Measurements from ENCODE around the gene GRK5.

DNA sequence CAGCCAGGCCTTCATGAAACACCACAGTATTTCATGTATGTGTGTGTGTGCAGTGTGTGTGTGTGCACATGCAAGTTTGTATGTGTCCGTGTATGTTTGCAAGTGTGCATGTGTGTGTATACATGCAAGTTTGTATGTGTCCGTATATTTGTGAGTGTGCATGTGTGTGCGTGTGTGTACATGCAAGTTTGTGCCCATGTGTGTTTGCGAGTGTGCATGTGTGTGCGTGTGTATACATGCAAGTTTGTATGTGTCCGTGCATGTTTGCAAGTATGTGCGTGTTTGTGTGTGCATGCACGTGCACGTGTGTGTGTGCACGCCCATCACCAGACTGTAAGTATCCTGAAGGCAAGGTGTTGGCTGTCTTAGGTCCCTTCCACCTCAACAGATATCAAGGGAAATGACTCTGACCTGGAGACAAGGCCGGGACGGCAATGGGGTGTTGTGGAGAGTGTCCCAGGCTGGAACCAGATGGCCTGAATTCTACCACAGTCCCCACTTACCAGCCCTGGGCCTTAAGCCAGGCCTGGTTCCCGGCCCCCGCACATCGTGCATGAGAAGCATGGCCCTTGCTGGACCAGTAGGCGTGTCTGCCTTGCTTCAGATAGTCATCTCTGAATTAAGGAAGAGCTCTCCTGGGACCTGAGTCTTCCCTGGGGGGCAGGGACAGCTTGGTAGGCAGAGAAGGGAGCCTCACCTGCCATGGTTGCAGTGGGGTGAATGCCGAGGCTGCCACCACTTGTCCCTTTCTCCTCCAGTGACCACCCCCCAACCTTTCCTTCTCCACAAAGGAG is 140.0 kb downstream of the GRK5 start:
- TF ChIP-seq POLR2A (IDR thresholded peaks at IDR 0.05), result no peak
- TF ChIP-seq, protein P1, sequence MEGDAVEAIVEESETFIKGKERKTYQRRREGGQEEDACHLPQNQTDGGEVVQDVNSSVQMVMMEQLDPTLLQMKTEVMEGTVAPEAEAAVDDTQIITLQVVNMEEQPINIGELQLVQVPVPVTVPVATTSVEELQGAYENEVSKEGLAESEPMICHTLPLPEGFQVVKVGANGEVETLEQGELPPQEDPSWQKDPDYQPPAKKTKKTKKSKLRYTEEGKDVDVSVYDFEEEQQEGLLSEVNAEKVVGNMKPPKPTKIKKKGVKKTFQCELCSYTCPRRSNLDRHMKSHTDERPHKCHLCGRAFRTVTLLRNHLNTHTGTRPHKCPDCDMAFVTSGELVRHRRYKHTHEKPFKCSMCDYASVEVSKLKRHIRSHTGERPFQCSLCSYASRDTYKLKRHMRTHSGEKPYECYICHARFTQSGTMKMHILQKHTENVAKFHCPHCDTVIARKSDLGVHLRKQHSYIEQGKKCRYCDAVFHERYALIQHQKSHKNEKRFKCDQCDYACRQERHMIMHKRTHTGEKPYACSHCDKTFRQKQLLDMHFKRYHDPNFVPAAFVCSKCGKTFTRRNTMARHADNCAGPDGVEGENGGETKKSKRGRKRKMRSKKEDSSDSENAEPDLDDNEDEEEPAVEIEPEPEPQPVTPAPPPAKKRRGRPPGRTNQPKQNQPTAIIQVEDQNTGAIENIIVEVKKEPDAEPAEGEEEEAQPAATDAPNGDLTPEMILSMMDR (IDR thresholded peaks at IDR 0.05), result no peak

Measured in thyroid gland (tissue), 4 donors.